HepG2 (cell line): ENCODE data around the gene ESRP2. TPM values are rescaled to one million over a fixed set of nuclear protein-coding genes. Genes with fewer than 3 reads are reported as not detected.

Experiments used
- ATF3 ChIP-seq: sonication (generic); formaldehyde crosslinking; IDR thresholded peaks from 2 replicates; pipeline ENCODE4 v1.4.0; 2020; ENCODE audit warnings: missing genetic modification reagents
- GATA4 ChIP-seq: sonication (generic); IDR thresholded peaks from 2 replicates; pipeline ENCODE4 v1.6.1; 2016; ENCODE audit warnings: antibody characterized with exemption, low read depth, borderline replicate concordance
- HNF4A ChIP-seq: sonication (generic); formaldehyde crosslinking; IDR thresholded peaks from 2 replicates; pipeline ENCODE4 v1.4.0; 2020; ENCODE audit warnings: missing genetic modification reagents
- HNRNPLL ChIP-seq: fragments of 200-400 bp; formaldehyde crosslinking; IDR thresholded peaks from 2 replicates; pipeline ENCODE4 v1.6.1; 2017; ENCODE audit warnings: mild to moderate bottlenecking, low read depth, low read length; ENCODE audit not compliant: poor library complexity, severe bottlenecking
- IKZF4 ChIP-seq: sonication (generic); formaldehyde crosslinking; IDR thresholded peaks from 2 replicates; pipeline ENCODE4 v1.5.1; 2020; ENCODE audit warnings: borderline replicate concordance, mild to moderate bottlenecking, low read depth, missing genetic modification reagents; ENCODE audit errors: not compliant biosample characterization
- KAT2B ChIP-seq: fragments of 150-350 bp; IDR thresholded peaks from 2 replicates; pipeline ENCODE4 v1.6.1; 2014; ENCODE audit warnings: low read depth, low read length, borderline replicate concordance
- KAT8 ChIP-seq: IDR thresholded peaks from 2 replicates; pipeline ENCODE4 v1.6.1; 2016; ENCODE audit warnings: missing genetic modification reagents, missing compliant biosample characterization
- KDM5A ChIP-seq: fragments of 200-600 bp; sonication (generic); IDR thresholded peaks from 2 replicates; pipeline ENCODE4 v1.7.0; 2018; ENCODE audit warnings: antibody characterized with exemption, mild to moderate bottlenecking, low read length, borderline replicate concordance
- PITX1 ChIP-seq: sonication (generic); formaldehyde crosslinking; IDR thresholded peaks from 2 replicates; pipeline ENCODE4 v1.5.1; 2020; ENCODE audit warnings: mild to moderate bottlenecking, missing genetic modification reagents
- SNAPC4 ChIP-seq: sonication (generic); formaldehyde crosslinking; IDR thresholded peaks from 2 replicates; pipeline ENCODE4 v1.4.0; 2020; ENCODE audit warnings: mild to moderate bottlenecking, missing genetic modification reagents
- TBP ChIP-seq: sonication (generic); formaldehyde crosslinking; IDR thresholded peaks from 2 replicates; pipeline ENCODE4 v1.5.0; 2020; ENCODE audit warnings: missing genetic modification reagents
- THAP7 ChIP-seq: sonication (generic); formaldehyde crosslinking; IDR thresholded peaks from 2 replicates; pipeline ENCODE4 v1.8.1; 2023; ENCODE audit warnings: mild to moderate bottlenecking, missing genetic modification reagents
- XBP1 ChIP-seq: sonication (generic); formaldehyde crosslinking; IDR thresholded peaks from 2 replicates; pipeline ENCODE4 v1.5.0; 2020; ENCODE audit warnings: missing genetic modification reagents
- ZBTB49 ChIP-seq: sonication (generic); formaldehyde crosslinking; IDR thresholded peaks from 2 replicates; pipeline ENCODE4 v1.4.0; 2020; ENCODE audit warnings: missing genetic modification reagents, borderline replicate concordance
- ZKSCAN5 ChIP-seq: sonication (generic); formaldehyde crosslinking; IDR thresholded peaks from 2 replicates; pipeline ENCODE4 v1.5.1; 2020; ENCODE audit warnings: mild to moderate bottlenecking, missing genetic modification reagents
- ZNF124 ChIP-seq: sonication (generic); formaldehyde crosslinking; IDR thresholded peaks from 2 replicates; pipeline ENCODE4 v1.4.0; 2020; ENCODE audit warnings: missing genetic modification reagents
- ZNF253 ChIP-seq: sonication (generic); formaldehyde crosslinking; IDR thresholded peaks from 2 replicates; pipeline ENCODE4 v1.8.0; 2022; ENCODE audit warnings: mild to moderate bottlenecking, missing genetic modification reagents, borderline replicate concordance
- ZNF326 ChIP-seq: sonication (generic); formaldehyde crosslinking; IDR thresholded peaks from 2 replicates; pipeline ENCODE4 v1.4.0; 2020; ENCODE audit warnings: missing genetic modification reagents, borderline replicate concordance
- ZNF598 ChIP-seq: sonication (generic); formaldehyde crosslinking; IDR thresholded peaks from 2 replicates; pipeline ENCODE4 v1.5.1; 2020; ENCODE audit warnings: mild to moderate bottlenecking, missing genetic modification reagents, borderline replicate concordance
- ZNF674 ChIP-seq: sonication (generic); formaldehyde crosslinking; IDR thresholded peaks from 2 replicates; pipeline ENCODE4 v1.5.0; 2020; ENCODE audit warnings: low read depth, mild to moderate bottlenecking, missing genetic modification reagents
- ZNF768 ChIP-seq: sonication (generic); formaldehyde crosslinking; IDR thresholded peaks from 2 replicates; pipeline ENCODE4 v1.4.0; 2020; ENCODE audit warnings: missing genetic modification reagents
- polyA plus RNA-seq, 8 experiments: library from polyadenylated mRNA; depleted of rRNA in 3 of 8; stranded (reverse) in 7 of 8; unstranded in 1 of 8; fragments of >200 nt; fragmentation: Illumina TruSeq in 4 of 8; extraction: Trizol in 4 of 8; gene quantifications; 2 replicates each; pipeline versions ENCODE4 v1.2.1 to v1.2.3, GENCODE V29; 2011 to 2016; ENCODE audit warnings: low read depth in 4 of 8, missing spikeins in 1 of 8, mixed read lengths in 1 of 8; ENCODE audit not compliant: insufficient read depth in 1 of 8
- total RNA-seq, 5 experiments: library from RNA; depleted of rRNA; stranded (reverse); fragments of >200 nt; fragmentation: Illumina TruSeq; extraction: Trizol; gene quantifications; 2 replicates each; pipeline ENCODE4 v1.2.3, GENCODE V29; 2016; ENCODE audit warnings: low read depth in 1 of 5

The ESRP2 gene
- total and polyA plus RNA-seq, 2 of the 13 experiments (the other 11 are each of a cell fraction or from before 2014, with no cell fraction given) = 21.1 to 32.4 TPM

GRCh38 chr16:68235108-68235886 lies 630 bp downstream of the ESRP2 start (continued):
- peak; percentile 23; the same call in 1 of the 2 replicates for TF ChIP-seq KDM5A
- no peak for TF ChIP-seq ZNF326
- no peak; the same call in 1 of the 2 replicates for TF ChIP-seq ZNF253 (CRISPR knock-in tag)
- TF ChIP-seq THAP7 (CRISPR knock-in tag) = no peak; the same call in 1 of the 2 replicates
- TF ChIP-seq ATF3 (CRISPR knock-in tag) = no peak; the same call in 1 of the 2 replicates
- TF ChIP-seq ZNF124 (CRISPR knock-in tag) = no peak; the same call in 1 of the 2 replicates
- TF ChIP-seq HNRNPLL = no peak
- TF ChIP-seq KAT2B = no peak
- 0 out of 2 replicates have a peak, but pooled peaks have one; percentile 25 for TF ChIP-seq ZNF674 (CRISPR knock-in tag)
- TF ChIP-seq HNF4A (CRISPR knock-in tag) = no peak
- TF ChIP-seq GATA4 = no peak
- TF ChIP-seq XBP1 = no peak
- no peak for TF ChIP-seq ZBTB49 (CRISPR knock-in tag)
- TF ChIP-seq TBP (CRISPR knock-in tag) = no peak
- peak; percentile 33 for TF ChIP-seq PITX1
- peak; percentile 18; the same call in 1 of the 2 replicates for TF ChIP-seq ZNF768
- no peak for TF ChIP-seq KAT8
- TF ChIP-seq ZKSCAN5 = no peak
- TF ChIP-seq SNAPC4 = peak; percentile 69; the same call in 1 of the 2 replicates
- TF ChIP-seq ZNF598 = no peak
- peak; percentile 6 for TF ChIP-seq IKZF4
